ENCODE measurements around the gene BLTP2.
"Not testable (repeated sequence)": the region's sequence is repeated elsewhere in the genome, so short reads cannot be mapped to it uniquely, and the experiment has no call there.

The BLTP2 gene

DNA sequence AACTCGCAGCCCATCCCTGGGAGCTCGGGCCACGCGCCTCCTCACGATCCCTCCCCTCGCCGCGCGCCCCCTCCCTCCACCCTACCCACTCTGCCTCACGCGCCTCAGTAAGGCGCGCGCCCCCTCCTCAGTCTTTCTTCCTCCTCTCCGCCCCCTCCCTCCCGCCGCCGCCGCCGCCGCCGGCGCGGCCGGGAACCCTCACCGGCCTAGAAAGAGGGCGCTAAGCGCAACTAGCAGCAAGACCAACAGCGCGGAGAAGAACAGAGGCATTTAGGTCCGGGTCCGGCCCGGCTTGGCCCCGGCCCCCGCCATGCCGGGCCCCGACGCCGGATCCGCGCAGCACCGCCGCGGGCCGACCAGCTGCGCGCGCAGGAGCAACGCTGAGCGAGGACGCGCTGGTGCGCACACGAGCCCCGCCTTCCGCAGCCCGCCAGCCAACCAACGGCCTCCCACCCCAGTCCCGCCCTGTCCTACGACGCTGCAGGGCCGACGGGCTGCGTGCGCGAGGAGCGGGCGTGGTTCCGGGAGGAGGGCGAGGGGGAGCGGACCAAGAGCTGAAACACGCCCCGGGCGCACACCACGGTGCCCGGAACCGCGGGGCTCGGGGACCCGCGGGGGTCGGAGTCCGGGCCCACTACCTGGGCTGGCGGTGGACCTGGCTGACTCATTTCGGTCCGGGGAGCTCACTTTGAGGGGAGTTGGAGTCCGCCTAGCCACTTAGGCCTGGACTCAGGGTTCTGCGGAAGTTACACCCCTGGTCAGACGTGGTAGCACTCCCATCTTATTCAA, at the start of gene BLTP2:
Gene BLTP2, minus strand, starts transcription at position 372 of the 789 bp plus-strand sequence. Its CDS starts 102 bp downstream, at position 270.
- peak; percentile 74 for DNase-seq

DNA sequence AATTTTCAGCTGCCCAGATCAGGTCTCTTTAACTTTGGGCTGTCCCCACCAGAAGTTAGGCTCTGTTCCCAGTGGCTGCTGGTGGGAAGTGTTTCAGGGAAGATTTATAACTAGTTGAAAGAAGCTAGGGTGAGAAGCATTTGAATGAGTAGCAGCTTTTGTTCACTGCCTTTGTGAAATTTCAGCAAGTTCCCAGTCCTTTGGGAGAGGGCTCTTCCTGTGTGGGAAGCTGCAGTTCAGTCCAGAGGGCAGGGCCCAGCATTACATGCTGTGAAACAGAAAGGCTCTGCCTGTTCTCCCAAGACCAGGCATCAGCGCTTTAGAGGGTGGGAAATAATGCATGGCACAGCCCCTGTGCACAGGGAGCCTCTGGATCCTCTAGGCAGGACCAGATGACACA, 48.9 kb upstream of the BLTP2 start:
- no peak for DNase-seq

DNA sequence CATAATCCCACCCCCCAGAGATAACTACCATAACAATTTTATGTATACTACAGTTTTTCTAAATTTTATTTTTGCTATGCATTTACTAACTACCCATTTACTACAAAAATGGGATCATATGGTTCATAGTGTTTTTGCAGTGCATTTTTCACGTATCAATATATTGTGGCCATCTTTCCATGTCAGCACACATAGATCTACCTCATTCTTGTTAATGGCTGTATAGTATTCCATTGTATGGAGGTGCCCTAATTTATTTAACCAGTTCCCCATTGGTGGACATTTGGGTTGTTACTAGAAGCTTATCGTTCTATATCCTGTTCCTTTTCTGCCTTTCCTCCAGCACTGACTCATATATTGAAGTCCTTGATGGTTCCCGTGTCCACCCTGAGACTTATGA, 44.1 kb upstream of the BLTP2 start:
- DNase-seq, result no peak

DNA sequence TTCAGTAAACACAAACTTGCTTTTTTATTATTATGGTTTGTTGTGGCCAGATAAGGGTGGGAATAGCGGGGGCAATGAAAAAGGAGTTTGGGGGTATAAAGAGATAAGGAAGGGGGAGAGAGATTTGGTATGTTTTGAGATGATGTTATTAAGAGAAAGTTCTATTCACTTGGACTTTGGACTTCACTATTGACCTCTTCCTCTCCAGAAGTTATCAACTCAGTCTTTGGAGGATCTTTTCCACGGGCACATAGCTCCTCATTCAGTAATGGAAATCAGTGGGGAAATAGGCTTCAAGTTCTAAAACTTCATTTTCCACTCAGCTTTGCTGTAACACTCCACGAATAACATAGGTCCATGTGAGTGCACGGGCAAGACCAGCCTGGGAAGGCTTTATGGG, 43.5 kb upstream of the BLTP2 start:
- DNase-seq, result no peak

DNA sequence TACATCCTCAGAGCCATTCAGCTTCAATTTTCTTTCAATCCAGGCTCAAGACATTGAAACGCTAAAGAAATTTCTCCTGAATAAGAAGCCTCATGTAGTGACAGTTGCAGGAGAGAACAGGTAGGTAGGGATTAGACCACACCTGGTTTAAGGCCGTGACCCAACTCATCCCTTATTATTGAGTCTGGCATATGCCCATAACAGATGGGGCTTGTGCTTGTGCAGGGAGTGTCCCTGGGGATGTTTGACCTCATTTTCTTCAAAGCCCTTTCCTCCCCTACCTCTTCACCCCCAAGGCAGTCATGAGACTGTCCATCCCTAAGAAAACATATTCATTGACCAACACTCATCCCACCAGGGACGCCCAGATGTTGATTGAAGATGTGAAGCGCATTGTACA, 41.3 kb upstream of the BLTP2 start:
- no peak for DNase-seq

DNA sequence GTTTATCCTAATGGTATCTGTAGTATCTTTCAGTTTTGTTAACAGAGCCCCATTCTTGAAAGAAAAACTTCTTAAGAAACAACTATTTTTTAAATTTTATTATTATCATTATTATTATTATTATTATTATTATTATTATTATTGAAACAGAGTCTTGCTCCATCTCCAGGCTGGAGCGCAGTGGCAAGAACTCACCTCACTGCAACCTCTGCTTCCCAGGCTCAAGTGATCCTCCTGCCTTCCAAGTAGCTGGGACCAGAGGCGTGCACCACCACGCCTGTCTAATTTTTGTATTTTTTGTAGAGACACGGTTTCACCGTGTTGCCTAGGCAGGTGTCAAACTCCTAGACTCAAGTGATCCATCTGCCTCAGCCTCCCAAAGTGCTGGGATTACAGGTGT, 40.4 kb upstream of the BLTP2 start:
- no peak for DNase-seq

DNA sequence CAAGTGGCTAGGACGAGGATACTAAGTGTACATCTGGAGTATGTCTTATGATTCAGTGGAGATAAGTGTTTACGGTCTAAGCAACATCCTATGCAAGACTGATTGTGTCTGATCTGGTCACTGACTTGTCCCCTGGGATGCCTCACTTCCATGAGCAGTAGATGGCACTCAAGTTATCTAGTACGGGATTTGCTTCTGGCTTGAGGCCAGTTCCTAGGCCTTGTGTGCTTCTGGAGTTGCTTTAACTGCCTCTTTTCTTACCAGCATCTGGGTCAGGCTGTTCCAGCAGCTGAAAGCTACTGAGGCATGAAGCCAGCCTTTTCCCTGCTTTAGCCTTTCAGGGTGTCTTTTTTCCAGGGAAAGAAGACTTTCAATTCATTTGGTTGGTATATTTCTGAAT, 40.0 kb upstream of the BLTP2 start:
- DNase-seq, result no peak

DNA sequence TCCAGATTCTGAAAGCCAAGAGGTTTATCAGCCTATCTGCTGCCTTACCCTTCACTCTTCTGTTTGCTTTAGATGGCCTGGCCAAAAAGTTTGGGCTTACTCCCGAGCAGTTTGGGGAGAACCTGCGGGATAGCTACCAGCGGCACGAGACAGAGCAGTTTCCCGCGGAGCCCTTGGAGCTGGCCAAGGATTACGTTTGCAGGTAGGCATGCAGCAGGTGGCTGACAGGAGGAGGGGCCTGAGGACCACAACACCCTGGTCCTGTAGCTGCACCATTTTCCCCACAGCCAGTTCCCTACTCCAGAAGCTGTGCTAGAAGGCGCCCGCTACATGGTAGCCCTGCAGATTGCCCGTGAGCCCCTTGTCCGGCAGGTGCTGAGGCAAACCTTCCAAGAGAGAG, 37.7 kb upstream of the BLTP2 start:
- no peak for DNase-seq

DNA sequence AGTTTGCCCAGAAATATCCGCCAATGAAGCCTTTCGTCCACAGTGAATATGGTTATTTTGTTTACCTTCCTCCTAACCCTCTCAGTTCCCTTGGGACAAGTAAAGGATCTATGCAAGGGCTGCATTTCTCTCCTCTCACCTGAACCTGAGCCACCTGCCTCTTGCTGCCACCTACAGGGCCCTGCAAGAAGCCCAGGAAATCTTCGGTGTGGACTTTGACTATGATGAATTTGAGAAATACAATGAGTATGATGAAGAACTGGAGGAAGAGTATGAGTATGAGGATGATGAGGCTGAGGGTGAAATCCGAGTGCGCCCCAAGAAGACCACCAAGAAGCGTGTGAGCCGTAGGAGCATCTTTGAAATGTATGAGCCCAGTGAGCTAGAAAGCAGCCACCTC, 31.0 kb upstream of the BLTP2 start:
- no peak for DNase-seq

DNA sequence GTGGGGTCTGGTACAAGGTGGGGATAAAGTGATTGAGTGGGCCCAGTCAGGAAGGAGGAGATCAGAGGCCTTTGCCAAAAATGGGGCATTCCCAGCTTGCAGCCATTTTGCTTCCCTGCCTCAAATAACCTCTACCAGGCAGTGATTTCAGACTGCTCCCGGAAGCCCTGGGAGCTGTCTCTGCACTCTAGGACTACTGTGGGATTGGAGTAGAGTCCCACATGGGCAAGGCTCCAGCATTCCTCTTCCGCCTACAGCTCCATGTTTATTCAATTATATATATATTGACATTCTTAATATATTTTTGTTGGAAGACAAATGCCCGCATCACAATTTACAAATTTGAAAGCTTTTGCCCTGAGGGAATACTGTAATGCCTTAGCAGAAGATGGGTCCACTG, 30.5 kb upstream of the BLTP2 start:
- no peak for DNase-seq

DNA sequence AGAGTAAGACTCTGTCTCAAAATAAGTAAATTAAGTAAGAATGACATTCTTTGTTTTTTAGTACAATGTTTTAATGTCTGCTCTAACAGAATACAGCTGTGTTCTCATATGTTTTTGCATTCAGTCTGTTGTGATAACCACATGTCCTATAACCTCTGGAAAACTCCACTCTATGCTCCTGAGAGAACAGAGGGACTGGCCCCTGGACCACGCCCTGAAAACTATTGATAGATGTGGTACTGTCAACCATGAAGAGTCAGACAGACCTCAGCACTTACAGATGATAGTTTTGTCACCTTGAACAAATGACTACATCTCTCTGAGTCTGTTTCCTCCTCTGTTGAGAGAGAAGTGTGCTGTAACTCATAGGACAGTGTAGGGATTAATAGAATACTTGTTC, 25.0 kb upstream of the BLTP2 start:
- DNase-seq, result no peak

DNA sequence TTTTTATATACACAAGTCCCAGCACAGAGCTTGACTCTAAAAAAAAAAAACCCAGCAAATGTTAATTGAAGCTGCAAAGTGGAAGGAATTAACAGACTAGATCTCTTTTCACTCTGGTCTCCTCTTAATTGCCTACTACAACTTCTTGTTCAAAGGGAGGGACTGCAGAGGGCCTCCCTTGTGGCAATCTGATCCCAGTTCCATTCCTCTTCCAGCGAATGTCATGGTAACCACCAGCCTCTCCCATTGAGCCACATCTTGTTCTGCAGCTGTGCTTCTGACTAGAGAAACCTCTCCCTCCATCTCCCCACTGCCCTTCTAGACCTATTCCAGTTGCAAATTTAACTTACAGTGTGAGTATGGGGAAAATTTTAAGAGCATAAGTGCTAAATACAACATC, 22.9 kb upstream of the BLTP2 start:
- no peak for DNase-seq

DNA sequence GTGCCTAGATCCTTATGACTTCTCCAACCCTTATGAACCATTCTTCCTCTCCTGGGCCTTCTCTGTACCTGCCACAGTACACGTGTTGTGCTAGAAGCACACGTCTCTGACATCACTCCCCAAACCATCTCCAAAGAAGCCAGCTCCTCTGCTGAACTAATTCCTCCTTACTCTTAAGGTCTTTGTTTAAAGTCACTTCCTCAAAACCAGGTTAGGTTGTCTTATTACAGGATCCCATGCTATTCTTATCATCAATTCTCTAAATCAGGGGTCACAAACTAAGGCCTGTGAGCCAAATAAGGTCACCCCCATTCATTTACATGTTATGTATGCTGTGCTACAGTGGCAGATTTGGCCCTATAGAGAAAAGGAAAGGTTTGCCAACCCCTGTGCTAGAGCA, 21.0 kb upstream of the BLTP2 start:
- DNase-seq, result no peak

DNA sequence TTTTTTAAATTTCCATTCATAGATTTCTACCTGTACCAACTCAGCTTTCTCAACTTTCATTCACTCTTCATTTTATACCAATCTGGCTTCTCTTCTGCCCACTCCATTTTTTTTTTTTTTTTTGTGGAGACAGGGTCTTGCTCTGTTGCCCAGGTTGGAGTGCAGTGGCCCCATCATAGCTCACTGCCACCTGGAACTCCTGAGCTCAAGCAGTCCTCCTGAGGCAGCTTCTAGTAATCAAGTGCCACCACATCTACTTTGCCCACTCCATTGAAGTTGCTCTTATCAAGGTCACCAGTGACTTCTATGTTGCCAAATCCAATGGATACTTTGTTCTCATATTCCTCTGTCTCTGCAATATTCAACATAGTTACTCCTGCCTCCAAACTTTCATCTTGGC, 18.8 kb upstream of the BLTP2 start:
- DNase-seq, result no peak

DNA sequence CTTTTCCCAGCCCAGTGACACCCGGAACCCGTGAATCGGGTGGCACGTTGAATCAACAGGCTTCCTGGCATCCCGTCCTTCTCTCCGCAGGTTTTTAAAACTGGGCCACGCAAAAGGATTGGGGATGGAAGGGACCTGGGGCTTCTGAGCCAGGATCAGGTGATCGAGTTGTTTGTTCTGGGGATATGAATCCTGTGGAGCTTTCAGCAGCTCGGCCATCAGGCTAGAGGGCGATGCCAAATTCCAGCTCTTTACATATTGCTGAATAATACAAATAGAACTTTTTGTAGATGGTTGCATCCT, 17.5 kb upstream of the BLTP2 start:
- no peak for DNase-seq

DNA sequence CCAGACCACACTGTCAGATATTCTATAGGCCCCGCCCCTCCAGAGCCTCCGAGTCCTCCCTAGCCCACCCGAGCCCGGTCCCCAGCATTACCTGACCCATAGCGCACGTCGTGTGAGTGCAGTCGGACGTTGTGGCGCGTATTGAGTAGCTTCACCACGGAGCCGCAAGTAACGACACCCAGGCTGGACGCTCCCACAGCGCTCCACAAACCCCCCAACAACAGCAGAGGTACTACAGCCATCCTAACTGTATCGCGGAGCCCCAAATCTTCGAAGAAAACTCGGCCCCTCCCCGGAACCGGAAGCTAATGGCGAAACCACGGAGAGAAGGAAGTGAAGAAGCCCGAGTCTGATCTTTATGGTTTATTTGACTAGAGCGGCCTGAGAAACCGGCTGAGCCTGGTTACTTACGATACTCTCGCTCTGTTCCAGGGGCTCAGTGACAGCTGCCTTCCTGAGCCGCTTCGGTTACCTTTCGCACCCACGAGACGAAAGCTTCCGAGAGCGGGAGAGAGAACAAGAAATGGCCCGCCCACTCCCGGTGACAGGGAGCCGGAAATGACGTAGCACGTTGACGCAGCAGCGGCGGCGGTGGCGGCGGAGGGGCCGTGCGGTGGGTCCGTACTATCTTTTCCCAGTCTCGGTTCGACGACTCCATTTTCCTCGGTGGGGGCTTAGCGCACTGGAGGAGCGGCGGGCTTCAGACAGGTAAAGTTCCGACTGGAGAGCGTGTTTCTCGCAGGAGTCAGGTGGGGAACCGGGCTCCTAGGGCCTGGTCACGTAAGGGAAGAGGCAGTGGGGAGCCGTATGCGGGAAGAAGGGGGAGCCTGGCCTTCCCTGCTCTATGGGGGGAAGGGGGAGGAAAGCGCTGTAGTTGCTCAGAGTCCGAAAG, 16.9 kb upstream of the BLTP2 start, which contains the start of the genes SDF2 and SUPT6H:
Gene SDF2, minus strand, starts transcription at position 272 of the 892 bp plus-strand sequence. Its CDS starts 30 bp downstream, at position 242.
Gene SUPT6H, plus strand, starts transcription at position 571 of the 892 bp plus-strand sequence. CDS start 11,197 bp downstream, outside the sequence.
- peak; percentile 57 for DNase-seq

DNA sequence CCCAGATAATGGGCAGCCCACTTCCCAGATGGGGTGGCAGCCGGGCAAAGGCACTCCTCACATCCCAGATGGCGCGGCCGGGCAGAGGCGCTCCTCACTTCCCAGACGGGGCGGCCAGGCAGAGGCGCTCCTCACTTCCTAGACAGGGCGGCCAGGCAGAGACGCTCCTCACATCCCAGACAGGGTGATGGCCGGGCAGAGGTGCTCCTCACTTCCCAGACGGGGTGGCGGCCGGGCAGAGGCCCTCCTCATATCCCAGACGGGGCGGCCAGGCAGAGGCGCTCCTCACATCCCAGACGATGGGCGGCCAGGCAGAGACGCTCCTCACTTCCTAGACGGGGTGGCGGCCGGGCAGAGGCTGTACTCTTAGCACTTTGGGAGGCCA, 14.5 kb upstream of the BLTP2 start:
- not testable (repeated sequence) for DNase-seq

DNA sequence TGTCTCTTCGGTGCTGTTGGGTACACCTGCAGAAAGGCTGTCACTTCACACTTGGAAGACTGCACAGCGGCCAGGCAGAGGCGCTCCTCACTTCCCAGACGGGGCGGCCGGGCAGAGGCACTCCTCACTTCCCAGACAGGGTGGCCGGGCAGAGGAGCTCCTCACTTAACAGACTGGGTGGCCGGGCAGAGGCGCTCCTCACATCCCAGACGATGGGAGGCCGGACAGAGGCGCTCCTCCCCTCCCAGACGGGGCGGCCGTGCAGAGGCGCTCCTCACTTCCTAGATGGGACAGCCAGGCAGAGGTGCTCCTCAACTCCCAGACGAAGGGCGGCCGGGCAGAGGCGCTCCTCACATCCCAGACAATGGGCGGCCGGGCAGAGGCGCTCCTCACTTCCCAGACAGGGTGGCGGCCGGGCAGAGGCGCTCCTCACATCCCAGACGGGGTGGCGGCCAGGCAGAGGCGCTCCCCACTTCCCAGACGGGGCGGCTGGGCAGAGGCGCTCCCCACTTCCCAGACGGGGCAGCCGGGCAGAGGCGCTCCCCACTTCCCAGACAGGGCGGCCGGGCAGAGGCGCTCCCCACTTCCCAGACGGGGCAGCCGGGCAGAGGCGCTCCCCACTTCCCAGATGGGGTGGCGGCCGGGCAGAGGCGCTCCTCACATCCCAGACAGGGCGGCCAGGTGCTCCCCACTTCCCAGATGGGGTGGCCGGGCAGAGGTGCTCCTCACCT, 14.0 kb upstream of the BLTP2 start:
- not testable (repeated sequence) for DNase-seq

DNA sequence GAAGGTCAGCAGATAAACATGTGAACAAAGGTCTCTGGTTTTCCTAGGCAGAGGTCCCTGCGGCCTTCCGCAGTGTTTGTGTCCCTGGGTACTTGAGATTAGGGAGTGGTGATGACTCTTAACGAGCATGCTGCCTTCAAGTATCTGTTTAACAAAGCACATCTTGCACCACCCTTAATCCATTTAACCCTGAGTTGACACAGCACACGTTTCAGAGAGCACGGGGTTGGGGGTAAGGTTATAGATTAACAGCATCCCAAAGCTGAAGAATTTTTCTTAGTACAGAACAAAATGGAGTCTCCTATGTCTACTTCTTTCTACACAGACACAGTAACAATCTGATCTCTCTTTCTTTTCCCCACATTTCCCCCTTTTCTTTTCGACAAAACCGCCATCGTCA, 13.4 kb upstream of the BLTP2 start:
- not testable (repeated sequence) for DNase-seq

DNA sequence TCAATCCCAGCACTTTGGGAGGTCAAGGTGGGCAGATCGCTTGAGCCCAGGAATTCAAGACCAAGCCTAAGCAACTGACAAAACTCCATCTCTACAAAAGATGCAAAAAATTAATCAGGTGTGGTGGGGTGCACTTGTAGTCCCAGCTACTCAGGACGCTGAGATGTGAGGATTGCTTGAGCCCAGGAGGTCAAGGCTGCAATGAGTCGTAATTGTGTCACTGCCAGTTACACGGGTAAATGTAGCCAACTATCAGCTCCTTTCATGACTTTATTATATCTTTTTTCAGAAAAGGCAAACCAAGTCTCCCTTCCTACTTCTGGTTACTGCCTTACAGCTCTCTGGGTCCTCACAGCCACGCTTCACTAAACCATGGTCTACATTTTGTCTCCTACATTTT, 12.8 kb upstream of the BLTP2 start:
- no peak for DNase-seq

DNA sequence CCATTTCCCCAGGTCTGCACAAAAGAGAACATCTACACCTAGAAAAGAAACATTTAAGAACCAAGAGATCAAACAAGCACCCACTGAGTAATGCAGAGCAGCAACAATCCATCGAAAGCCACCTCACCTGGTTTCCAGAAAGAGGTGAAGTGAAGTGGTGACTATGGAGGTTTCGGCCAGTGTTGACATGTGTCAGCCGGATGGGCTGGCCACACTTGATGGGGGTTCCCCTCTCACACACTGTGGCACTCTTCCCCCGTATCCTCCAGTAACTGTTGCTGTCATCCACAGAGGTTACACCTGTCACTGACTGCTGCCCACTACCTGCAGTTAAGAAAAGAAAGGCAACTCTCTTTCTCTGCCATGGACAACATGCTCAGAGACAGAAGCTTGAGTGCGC, 10.2 kb upstream of the BLTP2 start:
- no peak for DNase-seq

DNA sequence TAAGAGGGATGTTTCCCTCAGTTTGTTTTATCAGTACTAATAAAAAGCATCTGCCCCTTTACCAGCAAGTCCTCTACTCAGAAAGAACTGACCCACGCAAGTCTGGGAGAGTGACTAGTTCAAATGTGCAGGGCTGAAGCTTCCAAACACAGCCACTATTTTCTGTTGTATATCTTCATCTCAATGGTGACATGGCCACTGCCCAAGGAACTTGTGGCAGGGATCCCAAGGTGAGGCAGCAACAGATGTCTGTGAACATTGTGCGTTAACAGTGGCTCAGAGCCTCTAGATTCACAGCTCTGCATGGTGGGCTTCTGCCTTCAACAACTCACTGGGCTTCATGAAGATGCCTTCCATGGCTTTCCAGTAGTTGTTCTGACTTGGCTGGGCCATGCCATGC, 3.7 kb upstream of the BLTP2 start:
- DNase-seq, result no peak

DNA sequence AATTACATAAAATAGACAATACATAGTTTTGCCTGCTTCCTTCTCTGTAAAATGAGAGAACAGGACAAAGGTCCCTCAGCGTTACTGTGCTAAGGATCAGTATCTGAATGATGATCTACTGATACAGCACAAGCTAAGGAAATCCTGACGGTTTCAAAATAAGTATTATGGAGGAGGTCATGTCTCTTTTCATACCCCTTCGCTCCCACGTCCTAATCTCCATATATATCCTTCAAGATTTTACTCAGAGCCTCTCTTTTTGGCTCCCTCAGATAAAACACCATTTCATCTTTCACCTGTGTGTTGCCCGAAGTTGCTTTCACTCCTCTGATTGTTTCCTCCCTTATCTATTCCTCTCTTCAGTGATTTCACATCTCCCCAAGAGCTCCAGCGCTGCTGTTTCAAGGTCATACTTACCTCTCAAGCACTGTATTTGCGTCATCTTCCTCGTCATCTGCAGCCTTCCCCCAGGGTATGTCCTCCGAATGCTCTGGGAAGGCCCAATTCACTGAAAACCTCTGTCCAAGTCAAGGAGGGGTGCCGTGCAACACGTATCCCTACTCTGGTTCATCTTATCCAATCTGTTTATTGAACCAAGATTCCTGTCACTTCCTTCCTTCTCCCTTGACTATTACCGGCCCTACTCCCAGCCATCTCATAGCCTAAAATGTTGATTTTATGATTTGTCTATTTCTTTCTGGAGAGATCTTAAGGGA, 1.2 kb upstream of the BLTP2 start:
- DNase-seq, result no peak

All from NCI-H446 treated with DMSO at 0.1 percent for 48 hours (cell line).